ENCODE measurements around the gene MEGF10.

MEGF10 gene

GRCh38 chr5:127447827-127448226 lies 157.2 kb downstream of the MEGF10 start:
- in situ Hi-C loops (cut with MboI; ENCODE audit: low sequenced_read_pairs, unreplicated experiment) = no loop called here
- TF ChIP-seq CTCF (IDR thresholded peaks at IDR 0.05; ENCODE audit: borderline replicate concordance, control extremely low read depth, extremely low read depth, insufficient read depth, missing control alignments) = no peak
- no peak for DNase-seq (ENCODE audit: low spot score)

- in situ Hi-C loops (cut with MboI; ENCODE audit: low sequenced_read_pairs, unreplicated experiment) = no loop called here
- TF ChIP-seq CTCF (IDR thresholded peaks at IDR 0.05; ENCODE audit: borderline replicate concordance, control extremely low read depth, extremely low read depth, insufficient read depth, missing control alignments) = no peak
- no peak for DNase-seq (ENCODE audit: low spot score)
Observed at GRCh38 chr5:127450046-127450445, 159.4 kb downstream of the MEGF10 start.

GRCh38 chr5:127451096-127451495 lies 160.5 kb downstream of the MEGF10 start:
- DNase-seq (ENCODE audit: low spot score) = no peak
- in situ Hi-C loops (cut with MboI; ENCODE audit: low sequenced_read_pairs, unreplicated experiment) = no loop called here
- TF ChIP-seq CTCF (IDR thresholded peaks at IDR 0.05; ENCODE audit: borderline replicate concordance, control extremely low read depth, extremely low read depth, insufficient read depth, missing control alignments) = no peak

- in situ Hi-C loops (cut with MboI; ENCODE audit: low sequenced_read_pairs, unreplicated experiment) = no loop called here
- DNase-seq (ENCODE audit: low spot score) = no peak
- no peak for TF ChIP-seq CTCF (IDR thresholded peaks at IDR 0.05; ENCODE audit: borderline replicate concordance, control extremely low read depth, extremely low read depth, insufficient read depth, missing control alignments)
Observed at GRCh38 chr5:127452626-127453025, 162.0 kb downstream of the MEGF10 start.

GRCh38 chr5:127471211-127471610 lies 180.6 kb downstream of the MEGF10 start:
- no peak for TF ChIP-seq CTCF (IDR thresholded peaks at IDR 0.05; ENCODE audit: borderline replicate concordance, control extremely low read depth, extremely low read depth, insufficient read depth, missing control alignments)
- in situ Hi-C loops (cut with MboI; ENCODE audit: low sequenced_read_pairs, unreplicated experiment) = no loop called here
- DNase-seq (ENCODE audit: low spot score) = no peak

GRCh38 chr5:127472700-127473099 lies 182.1 kb downstream of the MEGF10 start:
- no peak for DNase-seq (ENCODE audit: low spot score)
- in situ Hi-C loops (cut with MboI; ENCODE audit: low sequenced_read_pairs, unreplicated experiment) = no loop called here
- TF ChIP-seq CTCF (IDR thresholded peaks at IDR 0.05; ENCODE audit: borderline replicate concordance, control extremely low read depth, extremely low read depth, insufficient read depth, missing control alignments) = no peak

- no peak for TF ChIP-seq CTCF (IDR thresholded peaks at IDR 0.05; ENCODE audit: borderline replicate concordance, control extremely low read depth, extremely low read depth, insufficient read depth, missing control alignments)
- no peak for DNase-seq (ENCODE audit: low spot score)
- in situ Hi-C loops (cut with MboI; ENCODE audit: low sequenced_read_pairs, unreplicated experiment) = no loop called here
Observed at GRCh38 chr5:127486471-127486870, 195.9 kb downstream of the MEGF10 start.
